K562 (cell line): ENCODE data around the gene ERMP1. TPM values are rescaled to one million over a fixed set of nuclear protein-coding genes. Genes with fewer than 3 reads are reported as not detected.

Experiments used
- BHLHE40 ChIP-seq: IDR thresholded peaks from 2 replicates; pipeline ENCODE4 v1.6.1; 2011; ENCODE audit warnings: low read length, improper control_type of control experiment
- CREM ChIP-seq: IDR thresholded peaks from 2 replicates; pipeline ENCODE4 v1.6.1; 2014; ENCODE audit warnings: antibody characterized with exemption, low read depth
- E2F3 ChIP-seq: fragments of 250-450 bp; sonication (Bioruptor Pico); IDR thresholded peaks from 2 replicates; pipeline ENCODE4 v1.4.0; 2020; ENCODE audit warnings: mild to moderate bottlenecking
- EWSR1 ChIP-seq: fragments of 450-650 bp; IDR thresholded peaks from 2 replicates; pipeline ENCODE4 v1.6.1; 2018; ENCODE audit warnings: borderline replicate concordance, mild to moderate bottlenecking, low read depth, moderate library complexity; ENCODE audit not compliant: partially characterized antibody
- GABPB2 ChIP-seq: fragments of 250-450 bp; sonication (Bioruptor Pico); conservative IDR thresholded peaks from 2 replicates; pipeline ENCODE4 v1.5.1; 2021; ENCODE audit warnings: mild to moderate bottlenecking
- GTF2F1 ChIP-seq: IDR thresholded peaks from 2 replicates; pipeline ENCODE4 v1.6.1; 2011; ENCODE audit warnings: low read depth, low read length, improper control_type of control experiment
- HNRNPUL1 ChIP-seq: fragments of 200-400 bp; formaldehyde crosslinking; IDR thresholded peaks from 2 replicates; pipeline ENCODE4 v1.6.1; 2017; ENCODE audit warnings: low read length
- LCOR ChIP-seq: sonication (generic); formaldehyde crosslinking; IDR thresholded peaks from 2 replicates; pipeline ENCODE4 v1.8.0; 2022; ENCODE audit warnings: mild to moderate bottlenecking, missing genetic modification reagents
- LEF1 ChIP-seq: fragments of 450-650 bp; IDR thresholded peaks from 2 replicates; pipeline ENCODE4 v1.6.1; 2016; ENCODE audit warnings: mild to moderate bottlenecking
- NCOR1 ChIP-seq: fragments of 450-650 bp; IDR thresholded peaks from 2 replicates; pipeline ENCODE4 v1.6.1; 2016; ENCODE audit warnings: mild to moderate bottlenecking, moderate library complexity
- NR1H2 ChIP-seq: sonication (generic); formaldehyde crosslinking; IDR thresholded peaks from 2 replicates; pipeline ENCODE4 v1.4.0; 2020; ENCODE audit warnings: mild to moderate bottlenecking, missing genetic modification reagents
- POLR2A ChIP-seq: fragments of 450-650 bp; conservative IDR thresholded peaks from 2 replicates; pipeline ENCODE4 v1.6.1; 2016
- POLR2B ChIP-seq: fragments of 450-650 bp; IDR thresholded peaks from 2 replicates; pipeline ENCODE4 v1.6.1; 2018; ENCODE audit warnings: low read depth; ENCODE audit not compliant: partially characterized antibody
- RB1 ChIP-seq: fragments of 450-650 bp; IDR thresholded peaks from 2 replicates; pipeline ENCODE4 v1.6.1; 2017; ENCODE audit warnings: low read depth, mild to moderate bottlenecking
- RBM22 ChIP-seq: fragments of 200-400 bp; formaldehyde crosslinking; IDR thresholded peaks from 2 replicates; pipeline ENCODE4 v1.6.1; 2018; ENCODE audit warnings: low read length, low read depth; ENCODE audit not compliant: poor library complexity, severe bottlenecking
- SRSF1 ChIP-seq: fragments of 200-400 bp; formaldehyde crosslinking; IDR thresholded peaks from 2 replicates; pipeline ENCODE4 v1.6.1; 2017; ENCODE audit warnings: mild to moderate bottlenecking, low read depth, low read length, moderate library complexity
- STAG1 ChIP-seq: sonication (generic); formaldehyde crosslinking; IDR thresholded peaks from 2 replicates; pipeline ENCODE4 v1.5.0; 2020; ENCODE audit warnings: missing genetic modification reagents, borderline replicate concordance
- TAF15 ChIP-seq: fragments of 200-400 bp; formaldehyde crosslinking; IDR thresholded peaks from 2 replicates; pipeline ENCODE4 v1.6.1; 2017; ENCODE audit warnings: mild to moderate bottlenecking, low read depth, low read length, moderate library complexity
- U2AF1 ChIP-seq: fragments of 200-400 bp; formaldehyde crosslinking; optimal IDR thresholded peaks from 2 replicates; pipeline ENCODE3; 2017; ENCODE audit warnings: mild to moderate bottlenecking, low read depth, low read length, moderate library complexity
- XRCC4 ChIP-seq: IDR thresholded peaks from one replicate; pipeline ENCODE4 v1.6.1; 2011; ENCODE audit not compliant: insufficient read depth, insufficient read length; ENCODE audit errors: extremely low read depth
- XRCC5 ChIP-seq: fragments of 200-400 bp; formaldehyde crosslinking; IDR thresholded peaks from 2 replicates; pipeline ENCODE4 v1.6.1; 2017; ENCODE audit warnings: low read depth, mild to moderate bottlenecking, low read length
- polyA plus RNA-seq, 8 experiments: library from polyadenylated mRNA; depleted of rRNA in 4 of 8; stranded (reverse) in 5 of 8; unstranded in 3 of 8; fragments of >200 nt; fragmentation: Nextera tagmentation in 2 of 8; fragmentation: Illumina TruSeq in 1 of 8; extraction: Ambion mirVana in 2 of 8; extraction: Trizol in 1 of 8; gene quantifications; 2 replicates each; pipeline versions ENCODE4 v1.2.1 to v1.2.3, GENCODE V29; 2011 to 2014; ENCODE audit warnings: inconsistent platforms in 1 of 8, missing spikeins in 1 of 8
- total RNA-seq, 7 experiments: library from RNA; depleted of rRNA in 6 of 7; stranded (reverse); fragments of >200 nt in 6 of 7; fragmentation: Illumina TruSeq in 2 of 7; extraction: Trizol in 2 of 7; gene quantifications; 2 replicates each; pipeline versions ENCODE4 v1.2.1 to v1.2.3, GENCODE V29; 2011 to 2021; ENCODE audit warnings: low replicate concordance in 1 of 7
- TF ChIP-seq, protein P1 (sequence below): sonication (generic); formaldehyde crosslinking; IDR thresholded peaks from 2 replicates; pipeline ENCODE4 v1.9.0; 2022; ENCODE audit warnings: mild to moderate bottlenecking, missing genetic modification reagents
- TF ChIP-seq, protein P2 (sequence below), 2 experiments: IDR thresholded peaks; 2 replicates each; pipeline ENCODE4 v1.6.1; 2011; ENCODE audit warnings: borderline replicate concordance in 1 of 2, control low read depth in 1 of 2, low read depth in 1 of 2, low read length in 1 of 2, mild to moderate bottlenecking in 1 of 2, mixed read lengths in 1 of 2, moderate library complexity in 1 of 2; ENCODE audit not compliant: insufficient read depth in 1 of 2, insufficient read length in 1 of 2, poor library complexity in 1 of 2, severe bottlenecking in 1 of 2; ENCODE audit errors: extremely low read depth in 1 of 2
- TF ChIP-seq, protein P3 (sequence below): fragments of 450-650 bp; IDR thresholded peaks from 2 replicates; pipeline ENCODE4 v1.6.1; 2018; ENCODE audit warnings: mild to moderate bottlenecking, low read depth; ENCODE audit not compliant: partially characterized antibody

Gene ERMP1
- total and polyA plus RNA-seq, 9 of the 15 experiments (the other 6 are each of a cell fraction or from before 2014, with no cell fraction given) = 2.5 to 26.3 (median 12.6) TPM

DNA sequence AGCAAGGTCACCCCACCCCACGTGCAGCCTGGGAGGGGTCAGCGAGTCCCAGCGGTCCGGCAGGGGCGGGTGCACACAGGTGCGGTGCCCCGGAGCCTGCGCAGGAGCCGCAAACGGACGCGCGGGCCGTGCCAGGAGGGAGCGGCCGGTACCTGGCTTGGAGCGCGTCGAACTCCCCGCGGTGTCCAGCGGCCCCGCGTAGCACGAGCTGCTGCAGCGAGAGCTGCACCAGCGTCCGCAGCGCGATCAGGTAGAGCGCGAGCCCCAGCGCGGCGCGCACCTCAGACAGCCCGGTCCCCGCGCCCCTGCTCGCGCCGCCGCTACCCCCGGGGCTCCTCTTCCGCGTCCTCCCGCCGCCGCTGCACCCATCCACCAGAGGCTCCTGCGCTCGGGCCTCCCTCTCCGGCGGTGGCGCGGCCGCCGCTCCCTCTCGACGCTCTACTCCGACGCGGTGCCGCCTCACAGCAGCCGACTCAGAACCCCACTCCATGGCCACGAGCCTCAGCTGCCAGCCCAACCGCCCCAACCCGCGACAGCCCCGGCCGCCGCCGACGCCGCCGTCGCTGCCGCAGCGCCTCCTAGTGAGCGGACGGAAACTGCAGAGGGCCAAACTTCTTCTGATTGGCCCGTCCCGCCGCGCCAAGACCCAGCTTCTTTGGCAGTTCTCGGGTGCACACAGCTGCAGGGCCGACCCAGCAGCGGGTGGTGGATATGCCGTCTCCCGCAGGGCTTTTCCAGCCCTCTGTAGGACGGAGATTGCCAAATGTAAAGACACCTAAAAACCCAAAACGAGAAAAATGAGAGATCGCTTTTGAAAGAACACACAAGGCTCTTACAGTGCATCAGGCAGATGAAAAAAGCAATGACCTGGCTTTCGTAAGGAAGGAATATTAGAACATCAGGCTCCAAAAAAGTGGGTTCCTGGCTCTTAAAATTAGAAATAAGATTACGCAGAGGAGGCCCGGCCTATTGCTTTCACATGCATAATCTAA lies at the start of gene ERMP1 (continued):
- TF ChIP-seq E2F3 (CRISPR knock-in tag) = no peak
- TF ChIP-seq HNRNPUL1 = no peak
- TF ChIP-seq CREM = peak; percentile 74
- TF ChIP-seq, protein P1, sequence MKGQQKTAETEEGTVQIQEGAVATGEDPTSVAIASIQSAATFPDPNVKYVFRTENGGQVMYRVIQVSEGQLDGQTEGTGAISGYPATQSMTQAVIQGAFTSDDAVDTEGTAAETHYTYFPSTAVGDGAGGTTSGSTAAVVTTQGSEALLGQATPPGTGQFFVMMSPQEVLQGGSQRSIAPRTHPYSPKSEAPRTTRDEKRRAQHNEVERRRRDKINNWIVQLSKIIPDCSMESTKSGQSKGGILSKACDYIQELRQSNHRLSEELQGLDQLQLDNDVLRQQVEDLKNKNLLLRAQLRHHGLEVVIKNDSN (CRISPR knock-in tag) = 0 out of 2 replicates have a peak, but pooled peaks have one; percentile 35
- TF ChIP-seq XRCC4 = no peak
- TF ChIP-seq LCOR (CRISPR knock-in tag) = 0 out of 2 replicates have a peak, but pooled peaks have one; percentile 33
- TF ChIP-seq GTF2F1 = no peak
- TF ChIP-seq U2AF1 = peak; percentile 52
- TF ChIP-seq STAG1 (CRISPR knock-in tag) = no peak
- TF ChIP-seq NCOR1 = no peak
- TF ChIP-seq, protein P2, sequence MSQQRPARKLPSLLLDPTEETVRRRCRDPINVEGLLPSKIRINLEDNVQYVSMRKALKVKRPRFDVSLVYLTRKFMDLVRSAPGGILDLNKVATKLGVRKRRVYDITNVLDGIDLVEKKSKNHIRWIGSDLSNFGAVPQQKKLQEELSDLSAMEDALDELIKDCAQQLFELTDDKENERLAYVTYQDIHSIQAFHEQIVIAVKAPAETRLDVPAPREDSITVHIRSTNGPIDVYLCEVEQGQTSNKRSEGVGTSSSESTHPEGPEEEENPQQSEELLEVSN (IDR thresholded peaks at IDR 0.05; ENCODE audit: borderline replicate concordance in 1 of 2, extremely low read depth in 1 of 2, insufficient read depth in 1 of 2, insufficient read length in 1 of 2, low read depth in 1 of 2, low read length in 1 of 2, poor library complexity in 1 of 2, severe bottlenecking in 1 of 2) = peak; percentile 20 to 71
- TF ChIP-seq RB1 = peak; percentile 72; the same call in 1 of the 2 replicates
- TF ChIP-seq POLR2A = peak; percentile 78
- TF ChIP-seq SRSF1 = no peak
- no peak for TF ChIP-seq RBM22
- TF ChIP-seq POLR2B = peak; percentile 60
- TF ChIP-seq LEF1 = no peak
- no peak for TF ChIP-seq EWSR1
- no peak for TF ChIP-seq TAF15
- no peak for TF ChIP-seq NR1H2 (CRISPR knock-in tag)
- TF ChIP-seq, protein P3, sequence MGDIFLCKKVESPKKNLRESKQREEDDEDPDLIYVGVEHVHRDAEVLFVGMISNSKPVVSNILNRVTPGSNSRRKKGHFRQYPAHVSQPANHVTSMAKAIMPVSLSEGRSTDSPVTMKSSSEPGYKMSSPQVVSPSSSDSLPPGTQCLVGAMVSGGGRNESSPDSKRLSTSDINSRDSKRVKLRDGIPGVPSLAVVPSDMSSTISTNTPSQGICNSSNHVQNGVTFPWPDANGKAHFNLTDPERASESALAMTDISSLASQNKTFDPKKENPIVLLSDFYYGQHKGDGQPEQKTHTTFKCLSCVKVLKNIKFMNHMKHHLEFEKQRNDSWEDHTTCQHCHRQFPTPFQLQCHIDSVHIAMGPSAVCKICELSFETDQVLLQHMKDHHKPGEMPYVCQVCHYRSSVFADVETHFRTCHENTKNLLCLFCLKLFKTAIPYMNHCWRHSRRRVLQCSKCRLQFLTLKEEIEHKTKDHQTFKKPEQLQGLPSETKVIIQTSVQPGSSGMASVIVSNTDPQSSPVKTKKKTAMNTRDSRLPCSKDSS = no peak
- peak; percentile 59; the same call in 1 of the 2 replicates for TF ChIP-seq XRCC5
- TF ChIP-seq BHLHE40 = no peak
- no peak for TF ChIP-seq GABPB2 (CRISPR knock-in tag)
